HS-5 (cell line): ENCODE results near the gene RELL1.
"Not testable (repeated sequence)": the region's sequence is repeated elsewhere in the genome, so short reads cannot be mapped to it uniquely, and the experiment has no call there.

Source experiments
- DNase-seq: peaks from one replicate; pipeline ENCODE4 v3.0.0-alpha.2; 2012; ENCODE audit warnings: low read depth

The RELL1 gene

GRCh38 chr4:37693030-37693429 is 6.9 kb upstream of the RELL1 start:
- no peak for DNase-seq

GRCh38 chr4:37690976-37691375 is 4.8 kb upstream of the RELL1 start:
- DNase-seq = no peak

GRCh38 chr4:37689353-37690095 is 3.3 kb upstream of the RELL1 start:
- no peak for DNase-seq

- DNase-seq = no peak
Observed at GRCh38 chr4:37687681-37688080, 1.5 kb upstream of the RELL1 start.

- DNase-seq = no peak
Observed at GRCh38 chr4:37687194-37687562, 1.0 kb upstream of the RELL1 start.

- no peak for DNase-seq
Observed at GRCh38 chr4:37685823-37686372, 278 bp downstream of the RELL1 start.

GRCh38 chr4:37685161-37685822 is 884 bp downstream of the RELL1 start:
- DNase-seq = peak; percentile 30

GRCh38 chr4:37684154-37684553 is 2.0 kb downstream of the RELL1 start:
- DNase-seq = no peak

- DNase-seq = no peak
Observed at GRCh38 chr4:37682701-37683401, 3.3 kb downstream of the RELL1 start.

- no peak for DNase-seq
Observed at GRCh38 chr4:37680089-37680488, 6.1 kb downstream of the RELL1 start.

- no peak for DNase-seq
Observed at GRCh38 chr4:37679301-37679700, 6.9 kb downstream of the RELL1 start.

- DNase-seq = no peak
Observed at GRCh38 chr4:37678624-37679023, 7.6 kb downstream of the RELL1 start.

GRCh38 chr4:37675587-37676290 is 10.4 kb downstream of the RELL1 start:
- no peak for DNase-seq

- no peak for DNase-seq
Observed at GRCh38 chr4:37674439-37674838, 11.7 kb downstream of the RELL1 start.

- no peak for DNase-seq
Observed at GRCh38 chr4:37673538-37674192, 12.5 kb downstream of the RELL1 start.

- no peak for DNase-seq
Observed at GRCh38 chr4:37671072-37671471, 15.1 kb downstream of the RELL1 start.

- DNase-seq = no peak
Observed at GRCh38 chr4:37670249-37670648, 15.9 kb downstream of the RELL1 start.

GRCh38 chr4:37669124-37669523 is 17.1 kb downstream of the RELL1 start:
- DNase-seq = not testable (repeated sequence)

- no peak for DNase-seq
Observed at GRCh38 chr4:37667197-37668100, 18.7 kb downstream of the RELL1 start.

GRCh38 chr4:37666625-37667071 is 19.5 kb downstream of the RELL1 start:
- DNase-seq = peak; percentile 84
